ENCODE measurements around the gene PDXK. TPM values are rescaled to one million over a fixed set of nuclear protein-coding genes. Genes with fewer than 3 reads are reported as not detected.

PDXK gene
- total and polyA plus RNA-seq, 7 donors, result 17.2 to 96.5 (median 37.0) TPM

DNA sequence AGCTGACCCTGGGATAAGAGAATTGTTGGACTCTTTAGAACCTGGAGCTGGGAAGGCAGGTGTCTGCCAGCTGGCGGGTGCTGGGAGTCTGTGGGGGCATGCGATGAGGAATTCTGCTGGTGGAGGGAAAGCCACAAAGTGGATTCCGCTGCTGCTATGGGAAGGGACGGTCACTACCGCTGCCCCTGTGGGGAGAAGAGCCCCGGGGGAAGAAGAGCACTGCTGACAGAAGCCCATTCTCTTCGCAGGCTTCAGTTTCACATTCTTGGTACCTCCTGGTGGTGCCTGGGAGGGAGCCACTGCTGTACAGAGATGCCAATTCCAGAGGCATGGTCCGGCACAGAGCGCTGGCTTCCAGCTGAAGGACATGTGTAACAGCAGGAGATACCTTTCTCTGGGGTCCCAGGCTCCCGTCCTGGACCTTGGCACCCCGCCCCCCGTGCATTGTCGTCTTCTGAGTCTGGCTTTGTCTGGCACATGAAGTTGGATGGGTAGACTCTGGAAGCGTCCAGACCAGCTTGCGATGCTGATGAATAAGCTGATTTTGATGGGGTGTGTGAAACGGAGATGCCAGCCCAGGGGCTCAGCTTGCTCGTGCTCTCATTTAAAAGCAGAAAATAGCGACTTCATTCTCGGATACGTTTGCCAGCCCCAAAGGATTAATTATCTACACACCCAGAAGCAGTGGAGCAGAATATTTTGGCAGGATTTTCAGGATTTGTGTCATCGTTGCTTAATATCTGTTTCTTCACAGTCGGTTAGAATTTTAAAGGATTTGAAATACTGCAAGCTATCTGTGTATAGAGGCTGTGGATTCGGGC lies 13.2 kb downstream of the PDXK start:
- peak in 3 of 4 donors; percentile 16 to 24 (median 23) for ATAC-seq

DNA sequence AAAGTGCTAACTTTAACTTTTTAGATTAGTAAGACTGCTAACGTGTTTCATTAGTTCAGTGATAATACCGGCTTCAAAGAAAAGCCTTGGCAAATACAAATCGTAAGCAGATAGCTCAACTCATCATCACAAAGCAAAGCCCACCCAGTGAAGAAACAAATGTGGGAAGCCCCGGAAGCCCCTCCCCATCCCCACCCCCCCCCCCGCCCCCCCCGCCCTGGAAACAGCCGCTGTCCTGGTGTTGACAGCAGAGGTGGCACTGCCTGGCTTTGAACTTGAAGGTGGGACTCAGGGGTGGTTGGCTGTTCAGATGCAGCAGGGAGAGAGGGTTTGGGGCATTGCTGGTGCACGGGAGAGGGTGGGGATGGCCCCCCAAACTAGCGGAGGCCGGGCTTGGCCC lies 14.1 kb downstream of the PDXK start:
- Histone ChIP-seq H3K9me3 (no peaks in the 10 kb centered on the region), H3K27me3 (ENCODE audit: insufficient read depth in 3 of 3, low read length in 2 of 3) (no peaks in the 10 kb centered on the region), H3K4me1 (peaks cover 27% of the 10 kb centered on the region), H3K27ac (no peak overlapping the region), H3K4me3 (no peak overlapping the region), H3K36me3 (ENCODE audit: insufficient read depth in 1 of 2, low read depth in 1 of 2) (peaks cover 0 to 11% of the 10 kb centered on the region in 2 donors)
- intact Hi-C loops (cut with DNase I), result no loop called here
- WGBS, 3 donors, result 44 to 52% (median 50%) methylated on average over 4 to 10 of the region's 10 CpGs
- DNase-seq (no peak), ATAC-seq (no peak)
- TF ChIP-seq, protein P1, sequence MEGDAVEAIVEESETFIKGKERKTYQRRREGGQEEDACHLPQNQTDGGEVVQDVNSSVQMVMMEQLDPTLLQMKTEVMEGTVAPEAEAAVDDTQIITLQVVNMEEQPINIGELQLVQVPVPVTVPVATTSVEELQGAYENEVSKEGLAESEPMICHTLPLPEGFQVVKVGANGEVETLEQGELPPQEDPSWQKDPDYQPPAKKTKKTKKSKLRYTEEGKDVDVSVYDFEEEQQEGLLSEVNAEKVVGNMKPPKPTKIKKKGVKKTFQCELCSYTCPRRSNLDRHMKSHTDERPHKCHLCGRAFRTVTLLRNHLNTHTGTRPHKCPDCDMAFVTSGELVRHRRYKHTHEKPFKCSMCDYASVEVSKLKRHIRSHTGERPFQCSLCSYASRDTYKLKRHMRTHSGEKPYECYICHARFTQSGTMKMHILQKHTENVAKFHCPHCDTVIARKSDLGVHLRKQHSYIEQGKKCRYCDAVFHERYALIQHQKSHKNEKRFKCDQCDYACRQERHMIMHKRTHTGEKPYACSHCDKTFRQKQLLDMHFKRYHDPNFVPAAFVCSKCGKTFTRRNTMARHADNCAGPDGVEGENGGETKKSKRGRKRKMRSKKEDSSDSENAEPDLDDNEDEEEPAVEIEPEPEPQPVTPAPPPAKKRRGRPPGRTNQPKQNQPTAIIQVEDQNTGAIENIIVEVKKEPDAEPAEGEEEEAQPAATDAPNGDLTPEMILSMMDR (IDR thresholded peaks at IDR 0.05), result no peak

More for the DNA sequence above, 13.2 kb downstream of the PDXK start:
- Histone ChIP-seq H3K4me3 (no peak overlapping the region), H3K27me3 (ENCODE audit: insufficient read depth in 3 of 3, low read length in 2 of 3) (no peaks in the 10 kb centered on the region), H3K9me3 (no peaks in the 10 kb centered on the region), H3K4me1 (peaks cover 37% of the 10 kb centered on the region), H3K36me3 (ENCODE audit: insufficient read depth in 1 of 2, low read depth in 1 of 2) (peaks cover 0 to 6% of the 10 kb centered on the region in 2 donors), H3K27ac (no peak overlapping the region)
- DNase-seq, result peak; percentile 61 to 69
- intact Hi-C loops (cut with DNase I), result no loop called here
- 26 to 36% (median 28%) methylated on average over 23 of the region's 23 CpGs for WGBS, 3 donors
- TF ChIP-seq, protein P1 (IDR thresholded peaks at IDR 0.05), result no peak

DNA sequence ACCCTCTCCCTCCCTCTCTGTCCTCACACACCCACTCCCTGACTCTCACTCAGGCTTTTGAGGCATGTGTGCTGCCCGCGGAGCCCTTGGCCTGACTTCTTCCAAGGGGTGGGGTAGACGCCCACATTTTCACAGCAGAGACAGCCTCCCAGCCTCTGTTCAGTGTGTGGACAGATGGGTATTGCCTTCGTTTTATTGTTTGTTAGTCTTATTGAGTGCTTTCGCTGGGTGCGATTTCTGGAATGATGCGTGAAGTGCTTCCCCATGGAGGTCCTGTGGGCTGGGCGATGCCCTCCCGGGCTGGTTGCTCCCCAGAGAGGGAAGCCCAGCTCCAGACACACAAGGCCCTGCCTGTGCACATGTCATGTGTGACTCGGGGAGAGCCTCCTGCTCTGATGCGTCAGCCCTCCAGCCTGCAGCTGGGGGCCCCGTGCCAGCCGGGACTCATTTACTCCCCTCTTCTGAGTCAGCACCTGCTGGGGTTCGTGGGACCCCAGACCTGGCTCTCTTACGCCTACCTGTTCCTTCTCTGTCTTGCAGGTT lies 14.7 kb downstream of the PDXK start:
- Histone ChIP-seq H3K9me3 (no peaks in the 10 kb centered on the region), H3K36me3 (ENCODE audit: insufficient read depth in 1 of 2, low read depth in 1 of 2) (peaks cover 0 to 13% of the 10 kb centered on the region in 2 donors), H3K27ac (no peak overlapping the region), H3K4me3 (no peak overlapping the region), H3K27me3 (ENCODE audit: insufficient read depth in 3 of 3, low read length in 2 of 3) (no peaks in the 10 kb centered on the region), H3K4me1 (peaks cover 23% of the 10 kb centered on the region)
- TF ChIP-seq, protein P1 (IDR thresholded peaks at IDR 0.05), result no peak
- no peak for DNase-seq
- no peak for ATAC-seq
- WGBS, 3 donors, result 59 to 69% (median 64%) methylated on average over 15 of the region's 15 CpGs
- intact Hi-C loops (cut with DNase I), result no loop called here

DNA sequence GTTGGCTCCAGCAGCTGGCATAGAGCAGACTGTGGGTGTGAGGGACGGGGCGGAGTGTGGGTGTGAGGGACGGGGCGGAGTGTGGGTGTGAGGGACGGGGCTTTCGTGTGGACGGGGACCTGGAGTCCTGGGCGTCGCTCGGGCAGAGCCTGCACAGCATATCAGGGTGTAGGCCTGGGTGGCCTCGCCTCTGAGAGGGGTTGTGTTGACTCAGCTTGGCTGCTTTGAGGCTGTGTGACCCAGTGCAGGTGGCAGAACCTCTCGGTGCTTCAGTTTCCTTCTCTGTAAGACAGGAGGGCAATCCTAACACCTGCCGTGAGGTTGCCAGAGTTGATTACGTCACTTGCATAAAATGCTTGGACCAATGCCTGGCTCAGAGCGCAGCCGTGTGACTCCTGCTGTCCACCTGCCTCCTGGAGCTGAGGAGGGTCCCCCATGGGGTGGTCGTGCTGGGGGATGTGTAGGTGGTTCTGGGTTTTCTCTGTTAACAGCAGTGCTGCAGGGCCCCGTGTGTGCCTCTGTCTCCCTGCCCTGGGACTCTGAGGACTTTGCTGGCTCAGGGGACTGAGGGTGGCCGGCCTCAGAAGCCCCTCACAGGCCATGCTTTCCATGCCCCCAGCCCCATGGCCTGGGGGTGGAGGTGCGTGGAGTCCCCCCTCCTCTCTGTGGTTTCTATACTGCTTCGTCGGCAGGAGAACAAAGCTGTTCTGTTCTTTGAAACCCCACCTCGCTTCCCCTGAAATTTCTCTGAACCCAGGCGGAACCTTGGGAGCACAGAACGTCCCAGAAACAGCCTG lies 15.4 kb downstream of the PDXK start:
- peaks cover 0 to 13% of the 10 kb centered on the region in 2 donors for H3K36me3 ChIP-seq (ENCODE audit: insufficient read depth in 1 of 2, low read depth in 1 of 2)
- DNase-seq (no peak), ATAC-seq (no peak)
- H3K27me3 ChIP-seq (ENCODE audit: insufficient read depth in 3 of 3, low read length in 2 of 3), result no peaks in the 10 kb centered on the region
- H3K9me3 ChIP-seq, result no peaks in the 10 kb centered on the region
- 80% methylated on average over 25 of the region's 25 CpGs for WGBS, 3 donors
- TF ChIP-seq, protein P1 (IDR thresholded peaks at IDR 0.05), result no peak
- no peak overlapping the region for H3K4me3 ChIP-seq
- H3K27ac ChIP-seq, result no peak overlapping the region
- intact Hi-C loops (cut with DNase I), result no loop called here
- peaks cover 16% of the 10 kb centered on the region for H3K4me1 ChIP-seq
